ENCODE data around the gene TOM1L2.

GRCh38 chr17:17893801-17894644, 78.2 kb downstream of the TOM1L2 start:
- TF ChIP-seq SP1 (IDR thresholded peaks at IDR 0.05) (no peak), SUZ12 (IDR thresholded peaks at IDR 0.05) (no peak), TARDBP (IDR thresholded peaks at IDR 0.05) (no peak), FOXM1 (IDR thresholded peaks at IDR 0.05; ENCODE audit: borderline replicate concordance) (no peak), L3MBTL2 (conservative IDR thresholded peaks at IDR 0.05) (no peak), ELF4 (IDR thresholded peaks at IDR 0.05) (no peak), HDGF (IDR thresholded peaks at IDR 0.05; ENCODE audit: borderline replicate concordance) (no peak)
